ENCODE data around the gene PHOSPHO2. TPM values are rescaled to one million over a fixed set of nuclear protein-coding genes. Genes with fewer than 3 reads are reported as not detected.

The PHOSPHO2 gene
- total and polyA plus RNA-seq, 4 donors = 1.9 to 12.6 (median 2.8) TPM

DNA sequence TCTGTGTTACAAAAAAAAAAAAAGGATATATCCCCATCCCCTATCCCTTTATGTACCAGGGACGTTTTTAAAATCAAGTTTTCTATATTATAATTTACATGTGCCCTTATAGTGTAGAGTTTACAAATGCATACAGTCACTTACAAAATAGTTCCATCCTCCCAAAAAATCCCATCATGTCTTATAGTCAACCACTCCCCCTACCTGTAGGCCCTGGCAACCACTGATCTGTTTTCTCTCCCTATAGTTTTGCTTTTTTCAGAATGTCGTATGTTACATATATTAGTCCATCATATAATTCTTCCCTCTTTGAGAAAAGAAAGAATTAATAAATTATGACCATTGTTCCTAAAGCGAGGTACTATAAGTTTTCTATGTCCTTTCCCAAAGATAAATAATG, 17.9 kb upstream of the PHOSPHO2 start:
- TF ChIP-seq, protein P1, sequence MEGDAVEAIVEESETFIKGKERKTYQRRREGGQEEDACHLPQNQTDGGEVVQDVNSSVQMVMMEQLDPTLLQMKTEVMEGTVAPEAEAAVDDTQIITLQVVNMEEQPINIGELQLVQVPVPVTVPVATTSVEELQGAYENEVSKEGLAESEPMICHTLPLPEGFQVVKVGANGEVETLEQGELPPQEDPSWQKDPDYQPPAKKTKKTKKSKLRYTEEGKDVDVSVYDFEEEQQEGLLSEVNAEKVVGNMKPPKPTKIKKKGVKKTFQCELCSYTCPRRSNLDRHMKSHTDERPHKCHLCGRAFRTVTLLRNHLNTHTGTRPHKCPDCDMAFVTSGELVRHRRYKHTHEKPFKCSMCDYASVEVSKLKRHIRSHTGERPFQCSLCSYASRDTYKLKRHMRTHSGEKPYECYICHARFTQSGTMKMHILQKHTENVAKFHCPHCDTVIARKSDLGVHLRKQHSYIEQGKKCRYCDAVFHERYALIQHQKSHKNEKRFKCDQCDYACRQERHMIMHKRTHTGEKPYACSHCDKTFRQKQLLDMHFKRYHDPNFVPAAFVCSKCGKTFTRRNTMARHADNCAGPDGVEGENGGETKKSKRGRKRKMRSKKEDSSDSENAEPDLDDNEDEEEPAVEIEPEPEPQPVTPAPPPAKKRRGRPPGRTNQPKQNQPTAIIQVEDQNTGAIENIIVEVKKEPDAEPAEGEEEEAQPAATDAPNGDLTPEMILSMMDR (IDR thresholded peaks at IDR 0.05; ENCODE audit: control extremely low read depth, extremely low read depth) = no peak
- Histone ChIP-seq H3K4me3 (no peak overlapping the region), H3K27me3 (ENCODE audit: control insufficient read depth in 3 of 3, insufficient read depth in 3 of 3, low read length in 2 of 3) (no peaks in the 10 kb centered on the region), H3K36me3 (ENCODE audit: control insufficient read depth in 4 of 4, insufficient read depth in 4 of 4, low read length in 4 of 4) (no peaks in the 10 kb centered on the region), H3K27ac (ENCODE audit: low read depth in 1 of 2, low read length in 1 of 2) (no peak overlapping the region), H3K9ac (ENCODE audit: insufficient read depth in 1 of 2, low read length in 2 of 2) (no peak overlapping the region), H3K4me1 (ENCODE audit: control insufficient read depth in 5 of 5, insufficient read depth in 5 of 5, low read length in 5 of 5) (no peaks in the 10 kb centered on the region), H3K9me3 (ENCODE audit: control insufficient read depth in 4 of 4, insufficient read depth in 3 of 4, low read length in 3 of 4) (no peaks in the 10 kb centered on the region)
- 55 to 64% methylated on average over 3 of the region's 3 CpGs for WGBS, 2 donors
- DNase-seq (no peak), ATAC-seq (ENCODE audit: insufficient read depth, low FRiP score) (no peak)

DNA sequence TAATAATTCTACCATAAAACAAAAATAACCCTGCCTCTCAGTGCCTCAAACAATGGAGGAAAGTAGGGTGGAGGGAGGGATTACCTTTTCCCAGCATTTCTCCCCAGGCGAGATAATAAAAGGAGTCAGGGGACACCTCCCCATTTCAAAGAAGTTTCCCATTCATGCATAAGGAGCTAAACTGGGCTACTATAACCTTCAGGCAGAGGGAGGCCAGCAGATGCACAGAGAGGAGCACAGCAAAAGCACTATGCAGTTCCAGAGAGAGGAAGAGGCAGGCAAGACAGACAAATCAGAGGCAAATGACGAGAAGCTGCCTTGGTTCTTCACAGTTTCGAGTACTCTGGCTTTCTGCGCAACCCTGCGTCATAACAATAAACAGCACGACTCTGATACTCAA, 17.4 kb upstream of the PHOSPHO2 start:
- H3K27me3 ChIP-seq (ENCODE audit: control insufficient read depth in 3 of 3, insufficient read depth in 3 of 3, low read length in 2 of 3) = no peaks in the 10 kb centered on the region
- no peaks in the 10 kb centered on the region for H3K36me3 ChIP-seq (ENCODE audit: control insufficient read depth in 4 of 4, insufficient read depth in 4 of 4, low read length in 4 of 4)
- H3K9ac ChIP-seq (ENCODE audit: insufficient read depth in 1 of 2, low read length in 2 of 2) = no peak overlapping the region
- TF ChIP-seq, protein P1 (IDR thresholded peaks at IDR 0.05; ENCODE audit: control extremely low read depth, extremely low read depth) = no peak
- no peaks in the 10 kb centered on the region for H3K4me1 ChIP-seq (ENCODE audit: control insufficient read depth in 5 of 5, insufficient read depth in 5 of 5, low read length in 5 of 5)
- ATAC-seq (ENCODE audit: insufficient read depth, low FRiP score) = no peak
- no peak overlapping the region for H3K27ac ChIP-seq (ENCODE audit: low read depth in 1 of 2, low read length in 1 of 2)
- 90 to 95% methylated on average over 6 of the region's 6 CpGs for WGBS, 2 donors
- no peak for DNase-seq
- no peak overlapping the region for H3K4me3 ChIP-seq
- no peaks in the 10 kb centered on the region for H3K9me3 ChIP-seq (ENCODE audit: control insufficient read depth in 4 of 4, insufficient read depth in 3 of 4, low read length in 3 of 4)

DNA sequence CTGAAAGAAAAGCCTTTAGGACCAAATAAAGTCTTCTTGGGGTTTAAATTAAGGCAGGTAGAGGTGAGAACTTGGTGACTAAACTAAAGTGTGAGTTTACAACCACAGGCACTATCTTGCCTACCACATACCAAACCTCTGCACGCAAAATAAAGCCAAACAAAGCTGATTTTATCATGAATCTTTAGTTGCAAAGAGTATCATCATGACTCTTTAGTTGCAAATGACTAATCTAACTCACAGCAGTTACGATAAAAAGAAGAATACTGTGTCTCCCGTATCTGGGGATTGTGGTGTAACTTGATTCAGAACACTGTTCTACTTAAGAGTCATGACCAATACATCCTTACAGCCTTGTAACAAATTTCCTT, 11.2 kb upstream of the PHOSPHO2 start:
- WGBS, 2 donors = 51 to 85% methylated on average over 3 of the region's 3 CpGs
- Histone ChIP-seq H3K27me3 (ENCODE audit: control insufficient read depth in 3 of 3, insufficient read depth in 3 of 3, low read length in 2 of 3) (no peaks in the 10 kb centered on the region), H3K4me1 (ENCODE audit: control insufficient read depth in 5 of 5, insufficient read depth in 5 of 5, low read length in 5 of 5) (no peaks in the 10 kb centered on the region), H3K9ac (ENCODE audit: insufficient read depth in 1 of 2, low read length in 2 of 2) (no peak overlapping the region), H3K4me3 (no peak overlapping the region), H3K36me3 (ENCODE audit: control insufficient read depth in 4 of 4, insufficient read depth in 4 of 4, low read length in 4 of 4) (no peaks in the 10 kb centered on the region), H3K9me3 (ENCODE audit: control insufficient read depth in 4 of 4, insufficient read depth in 3 of 4, low read length in 3 of 4) (no peaks in the 10 kb centered on the region), H3K27ac (ENCODE audit: low read depth in 1 of 2, low read length in 1 of 2) (no peak overlapping the region)
- DNase-seq (no peak), ATAC-seq (ENCODE audit: insufficient read depth, low FRiP score) (no peak)
- TF ChIP-seq, protein P1 (IDR thresholded peaks at IDR 0.05; ENCODE audit: control extremely low read depth, extremely low read depth) = no peak

DNA sequence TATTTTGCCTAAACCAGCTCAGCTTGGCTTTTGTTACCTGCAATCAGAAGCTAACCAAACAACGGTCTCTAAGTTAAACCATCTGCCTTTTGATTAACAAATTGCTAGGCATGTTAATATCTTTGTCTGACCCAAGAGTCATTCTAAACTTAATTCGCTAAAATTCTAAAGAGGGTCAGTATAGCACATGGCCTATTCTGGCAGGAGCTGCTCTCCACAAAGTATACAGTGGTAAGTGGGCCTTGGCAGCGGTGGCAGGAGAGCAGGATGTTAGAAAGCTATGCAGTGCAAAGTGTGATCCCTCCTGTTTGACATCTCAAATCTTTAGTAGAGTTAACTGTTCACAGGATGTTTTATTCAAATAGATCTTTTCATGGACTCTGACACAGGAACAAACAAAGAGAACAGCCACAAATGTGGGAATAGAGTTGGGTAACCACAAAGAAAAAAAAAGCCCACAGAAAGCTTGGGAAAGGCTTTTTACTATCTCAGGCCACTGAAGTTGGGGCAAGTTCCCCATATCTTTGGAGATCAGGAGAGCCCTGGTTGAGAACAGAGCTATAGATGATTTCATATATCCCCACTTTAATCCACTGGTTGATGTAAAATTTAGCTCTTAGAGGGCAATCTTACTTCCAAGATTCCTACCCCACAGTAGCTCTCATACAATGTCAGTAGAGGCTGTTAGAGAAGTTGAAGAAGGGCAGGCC, 10.7 kb upstream of the PHOSPHO2 start:
- Histone ChIP-seq H3K4me3 (no peak overlapping the region), H3K27me3 (ENCODE audit: control insufficient read depth in 3 of 3, insufficient read depth in 3 of 3, low read length in 2 of 3) (no peaks in the 10 kb centered on the region), H3K9ac (ENCODE audit: insufficient read depth in 1 of 2, low read length in 2 of 2) (no peak overlapping the region), H3K27ac (ENCODE audit: low read depth in 1 of 2, low read length in 1 of 2) (no peak overlapping the region), H3K4me1 (ENCODE audit: control insufficient read depth in 5 of 5, insufficient read depth in 5 of 5, low read length in 5 of 5) (no peaks in the 10 kb centered on the region), H3K36me3 (ENCODE audit: control insufficient read depth in 4 of 4, insufficient read depth in 4 of 4, low read length in 4 of 4) (no peaks in the 10 kb centered on the region), H3K9me3 (ENCODE audit: control insufficient read depth in 4 of 4, insufficient read depth in 3 of 4, low read length in 3 of 4) (no peaks in the 10 kb centered on the region)
- no peak for ATAC-seq (ENCODE audit: insufficient read depth, low FRiP score)
- 57 to 77% methylated on average over 3 of the region's 3 CpGs for WGBS, 2 donors
- DNase-seq = peak in 1 of 3 donors; percentile 11
- TF ChIP-seq, protein P1 (IDR thresholded peaks at IDR 0.05; ENCODE audit: control extremely low read depth, extremely low read depth) = no peak
